Endodermal cell (in vitro differentiated cells): ENCODE measurements around the gene MIS18A. TPM values are rescaled to one million over a fixed set of nuclear protein-coding genes. Genes with fewer than 3 reads are reported as not detected.

Experiments used
- DNase-seq: peaks from one replicate; pipeline ENCODE4 v3.0.0-alpha.2; 2017
- H3K27ac ChIP-seq: 2 replicates; pipeline ENCODE4 v1.5.1; 2013; ENCODE audit warnings: mild to moderate bottlenecking, low read depth, low read length, moderate library complexity
- H3K27me3 ChIP-seq: 2 replicates; pipeline ENCODE4 v1.6.1; 2013; ENCODE audit warnings: mild to moderate bottlenecking, low read length, moderate library complexity; ENCODE audit not compliant: insufficient read depth, control insufficient read depth, poor library complexity, severe bottlenecking
- H3K36me3 ChIP-seq: 2 replicates; pipeline ENCODE4 v1.7.0; 2013; ENCODE audit warnings: mild to moderate bottlenecking, low read length, moderate library complexity; ENCODE audit not compliant: control insufficient read depth, insufficient read depth
- H3K4me1 ChIP-seq: one replicate; pipeline ENCODE4 v1.7.0; 2013; ENCODE audit warnings: low read length; ENCODE audit not compliant: control insufficient read depth, insufficient read depth
- H3K4me3 ChIP-seq: 2 replicates; pipeline ENCODE4 v1.5.1; 2013; ENCODE audit warnings: mild to moderate bottlenecking, low read length, moderate library complexity
- H3K9ac ChIP-seq: 2 replicates; pipeline ENCODE4 v1.6.1; 2013; ENCODE audit warnings: mild to moderate bottlenecking, low read length, moderate library complexity; ENCODE audit not compliant: poor library complexity, severe bottlenecking; ENCODE audit errors: extremely low read depth
- H3K9me3 ChIP-seq: 2 replicates; pipeline ENCODE4 v1.6.1; 2013; ENCODE audit warnings: mild to moderate bottlenecking, low read length, moderate library complexity; ENCODE audit not compliant: control insufficient read depth
- H3K27ac Mint-ChIP-seq: 2 replicates; pipeline ENCODE4 v1.8.0; 2020; ENCODE audit warnings: mixed read lengths
- H3K27me3 Mint-ChIP-seq: 2 replicates; pipeline ENCODE4 v1.8.0; 2021; ENCODE audit warnings: mild to moderate bottlenecking, mixed read lengths; ENCODE audit not compliant: insufficient read depth
- H3K36me3 Mint-ChIP-seq: 2 replicates; pipeline ENCODE4 v1.8.0; 2020; ENCODE audit warnings: low read depth, mixed read lengths
- H3K4me1 Mint-ChIP-seq: 2 replicates; pipeline ENCODE4 v1.8.0; 2020; ENCODE audit warnings: mixed read lengths
- H3K4me3 Mint-ChIP-seq: 2 replicates; pipeline ENCODE4 v1.8.0; 2020; ENCODE audit warnings: mild to moderate bottlenecking, moderate library complexity, mixed read lengths
- H3K9me3 Mint-ChIP-seq: 2 replicates; pipeline ENCODE4 v1.8.0; 2020; ENCODE audit warnings: mild to moderate bottlenecking, mixed read lengths
- WGBS, 2 experiments: methylation state at CpG; one replicate each; pipeline versions ENCODE4 v1.1.5 to v1.1.7; 2013; ENCODE audit warnings: missing lambda C conversion rate in 2 of 2, mixed read lengths in 1 of 2; ENCODE audit not compliant: insufficient coverage in 1 of 2, insufficient read length in 1 of 2; 5-methylcytosine and 5-hydroxymethylcytosine counted together
- total RNA-seq, 2 donors: library from RNA; stranded (reverse); fragmentation: NEBNext Ultra II Directional in 1 of 2; extraction: Animal tissue kit (Norgen Biotek cat#: 25700) in 1 of 2; gene quantifications; 2 replicates in 1 of 2; 3 replicates in 1 of 2; pipeline ENCODE4 v1.2.1, GENCODE V29; 2021
- TF ChIP-seq, protein P1 (sequence below): fragments of 200-600 bp; sonication (generic); conservative IDR thresholded peaks from 2 replicates; pipeline ENCODE4 v1.5.0; 2021; ENCODE audit warnings: antibody characterized with exemption, mild to moderate bottlenecking

The MIS18A gene
- total RNA-seq, 2 donors from 2014 or later = 46.4 to 48.3 TPM

DNA sequence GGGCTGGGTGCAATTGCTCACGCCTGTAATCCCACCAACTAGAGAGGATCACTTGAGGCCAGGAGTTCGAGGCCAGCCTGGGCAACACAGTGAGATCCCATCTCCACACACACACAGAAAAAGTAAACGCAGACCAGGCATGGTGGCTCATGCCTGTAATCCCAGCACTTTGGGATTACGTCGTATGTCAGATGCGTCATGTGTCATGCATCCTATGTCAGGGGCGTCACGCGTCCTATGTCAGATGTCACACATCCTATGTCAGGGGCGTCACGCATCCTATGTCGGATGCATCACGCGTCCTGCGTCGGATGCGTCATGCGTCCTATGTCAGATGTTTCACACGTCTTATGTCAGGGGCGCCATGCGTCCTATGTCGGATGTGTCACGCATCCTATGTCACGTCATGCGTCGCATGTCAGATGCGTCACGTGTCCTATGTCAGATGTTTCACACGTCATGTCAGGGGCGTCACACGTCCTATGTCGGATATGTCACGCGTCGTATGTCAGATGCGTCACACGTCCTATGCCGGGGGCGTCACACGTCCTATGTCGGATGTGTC lies 21.4 kb upstream of the MIS18A start:
- Histone ChIP-seq H3K9ac (no peak overlapping the region), H3K4me1 (no peaks in the 10 kb centered on the region), H3K27ac (no peak overlapping the region), H3K36me3 (peaks cover 11% of the 10 kb centered on the region), H3K4me3 (no peak overlapping the region), H3K9me3 (no peaks in the 10 kb centered on the region), H3K27me3 (no peaks in the 10 kb centered on the region)
- no peak overlapping the region for H3K27ac Mint-ChIP-seq
- WGBS, 2 experiments = 91 to 93% methylated on average over 41 of the region's 41 CpGs
- no peak overlapping the region for H3K4me3 Mint-ChIP-seq
- H3K9me3 Mint-ChIP-seq = no peaks in the 10 kb centered on the region
- no peaks in the 10 kb centered on the region for H3K27me3 Mint-ChIP-seq
- TF ChIP-seq, protein P1, sequence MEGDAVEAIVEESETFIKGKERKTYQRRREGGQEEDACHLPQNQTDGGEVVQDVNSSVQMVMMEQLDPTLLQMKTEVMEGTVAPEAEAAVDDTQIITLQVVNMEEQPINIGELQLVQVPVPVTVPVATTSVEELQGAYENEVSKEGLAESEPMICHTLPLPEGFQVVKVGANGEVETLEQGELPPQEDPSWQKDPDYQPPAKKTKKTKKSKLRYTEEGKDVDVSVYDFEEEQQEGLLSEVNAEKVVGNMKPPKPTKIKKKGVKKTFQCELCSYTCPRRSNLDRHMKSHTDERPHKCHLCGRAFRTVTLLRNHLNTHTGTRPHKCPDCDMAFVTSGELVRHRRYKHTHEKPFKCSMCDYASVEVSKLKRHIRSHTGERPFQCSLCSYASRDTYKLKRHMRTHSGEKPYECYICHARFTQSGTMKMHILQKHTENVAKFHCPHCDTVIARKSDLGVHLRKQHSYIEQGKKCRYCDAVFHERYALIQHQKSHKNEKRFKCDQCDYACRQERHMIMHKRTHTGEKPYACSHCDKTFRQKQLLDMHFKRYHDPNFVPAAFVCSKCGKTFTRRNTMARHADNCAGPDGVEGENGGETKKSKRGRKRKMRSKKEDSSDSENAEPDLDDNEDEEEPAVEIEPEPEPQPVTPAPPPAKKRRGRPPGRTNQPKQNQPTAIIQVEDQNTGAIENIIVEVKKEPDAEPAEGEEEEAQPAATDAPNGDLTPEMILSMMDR = no peak
- DNase-seq = no peak
- no peaks in the 10 kb centered on the region for H3K4me1 Mint-ChIP-seq
- peaks cover 11% of the 10 kb centered on the region for H3K36me3 Mint-ChIP-seq

DNA sequence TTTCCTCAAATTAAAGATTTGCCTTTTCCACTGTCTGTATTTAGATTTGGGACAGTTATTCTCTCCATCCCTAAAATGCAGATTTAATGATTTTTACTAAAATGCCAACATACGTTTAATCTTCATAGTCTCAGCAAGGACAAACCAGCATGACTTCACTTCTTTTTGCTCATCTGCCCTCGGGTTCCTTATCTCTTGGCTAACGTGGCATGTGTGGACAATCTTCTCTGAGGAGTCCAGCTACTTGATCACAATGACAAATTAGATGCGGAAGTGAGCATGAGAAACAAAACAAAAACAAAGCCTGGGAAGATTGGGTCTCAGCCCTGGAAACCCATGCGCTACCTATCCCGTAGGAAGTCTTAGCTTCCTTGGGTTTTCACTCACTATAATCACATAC lies 20.8 kb upstream of the MIS18A start:
- WGBS, 2 experiments = 91 to 92% methylated on average over 6 of the region's 6 CpGs
- Mint-ChIP-seq H3K9me3 (no peaks in the 10 kb centered on the region), H3K27ac (no peak overlapping the region), H3K4me3 (no peak overlapping the region), H3K36me3 (peaks cover 11% of the 10 kb centered on the region), H3K4me1 (no peaks in the 10 kb centered on the region), H3K27me3 (no peaks in the 10 kb centered on the region)
- Histone ChIP-seq H3K4me1 (no peaks in the 10 kb centered on the region), H3K9ac (no peak overlapping the region), H3K27ac (no peak overlapping the region), H3K4me3 (no peak overlapping the region), H3K9me3 (no peaks in the 10 kb centered on the region), H3K27me3 (no peaks in the 10 kb centered on the region), H3K36me3 (peaks cover 11% of the 10 kb centered on the region)
- TF ChIP-seq, protein P1 = no peak
- DNase-seq = no peak

DNA sequence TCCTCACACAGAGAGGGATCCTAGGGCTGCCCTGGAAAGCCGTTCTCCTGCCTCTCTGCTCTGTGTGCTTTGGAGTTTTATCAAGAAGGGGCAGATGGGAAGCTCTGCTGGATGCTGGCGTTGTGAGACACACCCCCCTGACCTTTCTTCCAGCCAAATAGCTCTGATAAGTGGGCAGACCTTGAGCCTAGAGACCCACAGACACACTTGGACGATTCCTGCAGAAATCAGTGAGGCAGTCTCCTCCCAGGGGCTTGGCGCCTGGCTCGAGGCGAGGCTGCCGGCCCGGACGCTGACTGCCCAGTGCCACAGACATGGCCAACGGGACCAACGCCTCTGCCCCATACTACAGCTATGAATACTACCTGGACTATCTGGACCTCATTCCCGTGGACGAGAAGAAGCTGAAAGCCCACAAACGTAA lies 19.8 kb upstream of the MIS18A start, which contains the start of gene MRAP:
Gene MRAP, plus strand, starts transcription at position 198 of the 424 bp plus-strand sequence. Its CDS starts 117 bp downstream, at position 315.
- TF ChIP-seq, protein P1 = no peak
- no peaks in the 10 kb centered on the region for H3K4me1 Mint-ChIP-seq
- H3K9me3 Mint-ChIP-seq = no peaks in the 10 kb centered on the region
- peaks cover 11% of the 10 kb centered on the region for H3K36me3 Mint-ChIP-seq
- no peak for DNase-seq
- Histone ChIP-seq H3K4me3 (no peak within 1 kb of the TSS), H3K36me3 (peaks cover 11% of the 10 kb centered on the region), H3K9me3 (no peaks in the 10 kb centered on the region), H3K27ac (no peak within 1 kb of the TSS), H3K27me3 (no peaks in the 10 kb centered on the region), H3K9ac (no peak within 1 kb of the TSS), H3K4me1 (no peaks in the 10 kb centered on the region)
- H3K27ac Mint-ChIP-seq = no peak within 1 kb of the TSS
- 91 to 93% methylated on average over 10 to 14 of the region's 14 CpGs for WGBS, 2 experiments
- no peak within 1 kb of the TSS for H3K4me3 Mint-ChIP-seq
- H3K27me3 Mint-ChIP-seq = no peaks in the 10 kb centered on the region
